ENCODE results near the gene SOX3. TPM values are rescaled to one million over a fixed set of nuclear protein-coding genes. Genes with fewer than 3 reads are reported as not detected.

SOX3 gene
- total RNA-seq, 2 experiments from 2014 or later = not detected

GRCh38 chrX:140505421-140506337 is 810 bp upstream of the SOX3 start:
- ChIA-PET CTCF (no interaction called here), POLR2A (no interaction called here)
- no peak for DNase-seq
- Mint-ChIP-seq H3K27ac (no peak overlapping the region), H3K9me3 (no peaks in the 10 kb centered on the region), H3K4me3 (no peak overlapping the region), H3K27me3 (peaks cover 59% of the 10 kb centered on the region), H3K4me1 (no peaks in the 10 kb centered on the region), H3K36me3 (ENCODE audit: low read depth) (no peaks in the 10 kb centered on the region)

DNA sequence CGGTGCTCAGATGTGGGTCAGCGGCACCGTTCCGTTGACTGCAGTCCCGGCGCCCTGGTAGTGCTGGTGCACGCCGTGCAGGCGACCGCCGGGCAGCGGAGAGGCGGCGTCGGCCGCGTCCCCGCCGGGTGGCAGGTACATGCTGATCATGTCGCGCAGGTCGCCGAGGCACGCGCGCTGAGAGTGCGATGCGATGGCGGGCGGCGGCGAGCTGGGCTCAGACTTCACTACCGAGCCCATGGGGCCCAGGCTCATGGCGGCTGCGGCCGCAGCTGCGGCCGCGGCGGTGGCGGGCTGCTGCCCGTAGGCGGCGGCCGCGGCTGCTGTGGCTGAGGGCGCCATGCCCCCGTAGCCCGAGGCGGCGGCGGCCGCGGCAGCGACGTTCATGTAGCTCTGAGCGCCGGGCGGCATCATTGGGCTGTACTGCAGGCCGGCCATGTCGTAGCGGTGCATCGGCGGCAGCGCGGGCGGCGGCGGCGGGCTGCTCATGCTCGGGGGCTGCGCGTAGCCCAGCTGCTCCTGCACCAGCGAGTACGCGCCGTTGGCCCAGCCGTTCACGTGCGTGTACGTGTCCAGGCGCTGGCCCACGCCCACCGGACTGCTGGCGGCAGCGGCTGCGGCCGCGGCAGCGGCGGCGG is 1.0 kb downstream of the SOX3 start:
- Mint-ChIP-seq H3K27ac (no peak overlapping the region), H3K27me3 (peaks cover 55% of the 10 kb centered on the region), H3K9me3 (no peaks in the 10 kb centered on the region), H3K4me1 (no peaks in the 10 kb centered on the region), H3K36me3 (ENCODE audit: low read depth) (no peaks in the 10 kb centered on the region), H3K4me3 (no peak overlapping the region)
- CTCF ChIA-PET = no interaction called here
- POLR2A ChIA-PET = no interaction called here
- DNase-seq = no peak

DNA sequence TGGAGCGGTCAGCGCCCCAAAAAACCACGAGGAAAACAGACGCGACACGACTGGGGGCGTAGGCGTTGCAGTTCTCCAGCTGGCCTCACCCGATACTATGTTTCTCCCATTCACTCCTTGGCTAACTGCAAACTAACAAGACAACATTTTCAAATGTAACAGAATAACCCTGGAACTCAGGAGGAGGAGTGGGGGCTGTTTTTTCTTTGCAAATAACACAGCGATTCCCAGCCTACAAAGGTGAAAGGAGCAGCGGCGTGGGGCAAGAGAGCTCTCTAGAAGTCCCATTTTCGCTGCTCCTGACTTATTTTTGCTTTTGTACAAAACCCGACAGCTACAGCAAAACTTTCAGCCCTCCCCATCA is 1.6 kb downstream of the SOX3 start:
- Mint-ChIP-seq H3K9me3 (no peaks in the 10 kb centered on the region), H3K27ac (peak overlapping the region; percentile 50), H3K27me3 (peaks cover 57% of the 10 kb centered on the region), H3K36me3 (ENCODE audit: low read depth) (no peaks in the 10 kb centered on the region), H3K4me1 (no peaks in the 10 kb centered on the region), H3K4me3 (no peak overlapping the region)
- no peak for DNase-seq
- CTCF ChIA-PET = no interaction called here
- POLR2A ChIA-PET = no interaction called here

- H3K9me3 Mint-ChIP-seq = no peaks in the 10 kb centered on the region
- H3K27me3 Mint-ChIP-seq = peaks cover 55% of the 10 kb centered on the region
- no peak overlapping the region for H3K4me3 Mint-ChIP-seq
- POLR2A ChIA-PET = no interaction called here
- CTCF ChIA-PET = no interaction called here
- H3K27ac Mint-ChIP-seq = peak overlapping the region; percentile 31
- no peak for DNase-seq
- no peaks in the 10 kb centered on the region for H3K36me3 Mint-ChIP-seq (ENCODE audit: low read depth)
- no peaks in the 10 kb centered on the region for H3K4me1 Mint-ChIP-seq
Observed at GRCh38 chrX:140502491-140503237, 2.2 kb downstream of the SOX3 start.

DNA sequence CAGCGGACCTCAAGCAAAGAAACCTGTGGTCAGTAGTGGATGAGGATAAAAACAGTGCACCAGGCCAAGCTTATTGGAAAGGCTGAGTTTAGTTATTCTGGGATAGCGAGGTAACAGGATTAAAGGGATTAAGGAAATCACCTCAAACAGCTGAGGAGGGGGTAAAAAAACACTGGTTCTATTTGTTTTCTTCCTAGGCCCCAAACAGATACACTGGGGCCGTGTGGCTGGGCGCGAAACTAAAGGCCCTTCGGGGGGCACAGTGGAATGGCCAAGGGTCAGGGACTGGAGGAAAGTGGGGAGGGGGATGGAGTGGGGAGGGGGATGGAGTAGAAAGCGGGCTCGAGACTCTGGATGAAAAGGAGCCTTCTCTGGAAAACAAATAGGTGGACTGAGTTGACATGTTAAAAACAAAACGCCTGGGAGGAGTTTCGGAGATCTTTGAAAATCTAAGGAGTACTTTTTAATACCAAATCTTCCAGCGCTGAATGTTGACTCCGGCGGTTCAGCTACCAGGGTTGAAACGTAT is 2.9 kb downstream of the SOX3 start:
- CTCF ChIA-PET = no interaction called here
- no peaks in the 10 kb centered on the region for H3K36me3 Mint-ChIP-seq (ENCODE audit: low read depth)
- H3K4me1 Mint-ChIP-seq = no peaks in the 10 kb centered on the region
- peaks cover 50% of the 10 kb centered on the region for H3K27me3 Mint-ChIP-seq
- no peaks in the 10 kb centered on the region for H3K9me3 Mint-ChIP-seq
- no peak overlapping the region for H3K27ac Mint-ChIP-seq
- POLR2A ChIA-PET = no interaction called here
- no peak overlapping the region for H3K4me3 Mint-ChIP-seq
- DNase-seq = no peak

- ChIA-PET CTCF (no interaction called here), POLR2A (no interaction called here)
- H3K36me3 Mint-ChIP-seq (ENCODE audit: low read depth) = no peaks in the 10 kb centered on the region
- H3K27me3 Mint-ChIP-seq = peaks cover 46% of the 10 kb centered on the region
- H3K27ac Mint-ChIP-seq = no peak overlapping the region
- H3K4me1 Mint-ChIP-seq = no peaks in the 10 kb centered on the region
- no peak for DNase-seq
- H3K4me3 Mint-ChIP-seq = no peak overlapping the region
- no peaks in the 10 kb centered on the region for H3K9me3 Mint-ChIP-seq
Observed at GRCh38 chrX:140501321-140501720, 3.5 kb downstream of the SOX3 start.

DNA sequence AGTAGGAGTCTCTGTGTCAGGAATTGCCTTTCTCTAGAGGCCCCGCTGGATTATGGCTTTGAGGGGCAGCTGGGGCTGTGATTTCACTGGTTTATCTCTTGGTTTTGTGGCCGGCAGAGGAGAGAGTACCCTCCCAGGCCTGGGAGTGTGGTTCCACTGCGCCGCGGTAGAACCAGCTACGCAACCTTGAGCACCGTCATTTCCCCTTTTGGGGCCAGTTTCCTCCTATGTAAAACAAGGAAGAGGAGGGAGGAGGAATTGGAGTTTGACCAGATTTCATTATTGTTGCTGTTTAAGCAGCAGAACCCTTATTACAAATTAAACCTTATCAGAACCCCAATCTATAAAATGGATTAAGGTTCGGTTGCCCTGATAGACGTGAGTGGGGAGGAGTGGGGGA is 4.4 kb downstream of the SOX3 start:
- H3K9me3 Mint-ChIP-seq = no peaks in the 10 kb centered on the region
- POLR2A ChIA-PET = no interaction called here

GRCh38 chrX:140495739-140496138 is 9.1 kb downstream of the SOX3 start:
- Mint-ChIP-seq H3K27ac (no peak overlapping the region), H3K4me3 (no peak overlapping the region), H3K27me3 (peaks cover 16% of the 10 kb centered on the region), H3K36me3 (ENCODE audit: low read depth) (no peaks in the 10 kb centered on the region), H3K4me1 (no peaks in the 10 kb centered on the region), H3K9me3 (no peaks in the 10 kb centered on the region)
- ChIA-PET POLR2A (no interaction called here), CTCF (no interaction called here)
- DNase-seq = no peak

More for the DNA sequence above, 4.4 kb downstream of the SOX3 start:
- H3K27ac Mint-ChIP-seq = no peak overlapping the region
- no peak for DNase-seq
- CTCF ChIA-PET = no interaction called here
- no peaks in the 10 kb centered on the region for H3K4me1 Mint-ChIP-seq
- H3K27me3 Mint-ChIP-seq = peaks cover 41% of the 10 kb centered on the region
- H3K4me3 Mint-ChIP-seq = no peak overlapping the region
- H3K36me3 Mint-ChIP-seq (ENCODE audit: low read depth) = no peaks in the 10 kb centered on the region

DNA sequence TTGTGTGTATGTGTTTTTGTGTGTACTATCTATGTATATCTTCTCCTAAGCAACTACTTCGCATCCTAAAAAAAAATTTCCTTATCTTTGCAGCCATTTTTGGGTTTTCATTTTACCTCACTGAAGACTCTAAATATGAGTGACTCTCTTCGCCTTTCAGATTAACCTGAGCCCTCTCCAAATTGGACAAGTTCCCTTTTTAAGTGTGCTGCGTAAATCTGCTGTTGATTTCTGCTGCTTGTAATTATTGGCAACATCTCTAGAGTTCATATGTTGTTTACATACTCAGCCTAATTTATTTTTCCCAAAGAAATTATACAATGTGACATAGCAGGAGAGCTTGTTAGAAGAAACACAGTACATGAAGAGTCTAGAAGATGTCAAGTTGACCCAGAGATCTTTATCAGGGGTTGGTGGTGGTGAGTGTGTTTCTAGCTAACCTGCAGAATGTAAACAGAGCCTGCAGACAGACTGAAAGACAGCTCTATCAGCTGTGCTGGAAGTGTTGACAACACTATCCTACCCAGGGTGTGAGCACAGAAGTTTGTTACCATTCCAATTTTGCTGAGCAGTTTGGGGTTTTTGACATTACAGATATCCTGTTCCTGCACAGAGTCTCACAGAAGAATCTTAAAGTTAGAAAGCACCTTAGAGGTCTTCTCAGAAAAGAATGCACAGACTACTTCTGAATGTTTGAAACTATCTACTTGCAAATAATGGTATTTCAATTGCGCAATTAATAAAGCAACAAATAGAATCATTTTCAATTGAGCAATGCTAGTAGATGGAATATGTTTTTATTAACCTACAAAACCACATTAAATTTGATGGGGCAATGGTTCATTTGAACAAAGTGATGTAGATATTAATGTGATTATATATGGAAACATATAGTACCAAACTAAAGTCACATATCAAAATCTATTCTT is 12.5 kb downstream of the SOX3 start:
- H3K4me3 Mint-ChIP-seq = no peak overlapping the region
- H3K27me3 Mint-ChIP-seq = no peaks in the 10 kb centered on the region
- ChIA-PET CTCF (no interaction called here), POLR2A (no interaction called here)
- no peak overlapping the region for H3K27ac Mint-ChIP-seq
- no peaks in the 10 kb centered on the region for H3K4me1 Mint-ChIP-seq
- DNase-seq = no peak
- H3K9me3 Mint-ChIP-seq = no peaks in the 10 kb centered on the region
- H3K36me3 Mint-ChIP-seq (ENCODE audit: low read depth) = no peaks in the 10 kb centered on the region

GRCh38 chrX:140480765-140481164 is 24.1 kb downstream of the SOX3 start:
- Mint-ChIP-seq H3K27ac (no peak overlapping the region), H3K4me3 (no peak overlapping the region), H3K4me1 (no peaks in the 10 kb centered on the region), H3K36me3 (ENCODE audit: low read depth) (no peaks in the 10 kb centered on the region), H3K9me3 (peaks cover 4% of the 10 kb centered on the region), H3K27me3 (no peaks in the 10 kb centered on the region)
- DNase-seq = no peak
- CTCF ChIA-PET = no interaction called here
- POLR2A ChIA-PET = no interaction called here

GRCh38 chrX:140477987-140478386 is 26.9 kb downstream of the SOX3 start:
- ChIA-PET CTCF (no interaction called here), POLR2A (no interaction called here)
- Mint-ChIP-seq H3K4me3 (no peak overlapping the region), H3K4me1 (no peaks in the 10 kb centered on the region), H3K9me3 (peaks cover 12% of the 10 kb centered on the region), H3K27me3 (no peaks in the 10 kb centered on the region), H3K27ac (no peak overlapping the region), H3K36me3 (ENCODE audit: low read depth) (no peaks in the 10 kb centered on the region)
- no peak for DNase-seq

- no peaks in the 10 kb centered on the region for H3K27me3 Mint-ChIP-seq
- POLR2A ChIA-PET = no interaction called here
- no peaks in the 10 kb centered on the region for H3K4me1 Mint-ChIP-seq
- H3K4me3 Mint-ChIP-seq = no peak overlapping the region
- CTCF ChIA-PET = no interaction called here
- no peak for DNase-seq
- peaks cover 12% of the 10 kb centered on the region for H3K9me3 Mint-ChIP-seq
- no peak overlapping the region for H3K27ac Mint-ChIP-seq
- no peaks in the 10 kb centered on the region for H3K36me3 Mint-ChIP-seq (ENCODE audit: low read depth)
Observed at GRCh38 chrX:140475025-140475424, 29.8 kb downstream of the SOX3 start.
